K562 (cell line): Measurements from ENCODE around the gene RAPSN. TPM values are rescaled to one million over a fixed set of nuclear protein-coding genes. Genes with fewer than 3 reads are reported as not detected.

Experiments used
- ATAC-seq: fragments of 200-7000 bp; cut with Tn5 transposase; 3 replicates; pipeline ENCODE4 v1.9.1; 2020; ENCODE audit warnings: moderate library complexity
- BruUV-seq: library from RNA; stranded (reverse); fragments of 400-500 nt; replicated peaks from 2 replicates; lab custom pipeline; 2021; lab: Mats Ljungman, UMichigan
- CTCF ChIA-PET: fragments of 300-600 bp; formaldehyde crosslinking; extraction: SDS; loops from one replicate; lab custom pipeline; 2021; ENCODE audit warnings: low intra/inter-chr PET ratio; lab: Yijun Ruan, JAX
- POLR2A ChIA-PET: fragments of 300-600, 350-650 bp; sonication (Branson Sonifier 250); formaldehyde crosslinking; extraction: SDS; loops from one replicate; lab custom pipeline; 2021; ENCODE audit warnings: antibody characterized with exemption, inconsistent platforms; lab: Yijun Ruan, JAX
- DNase-seq, 4 experiments: peaks; one replicate each; pipeline versions ENCODE4 v3.0.0 to v3.0.0-alpha.2; 2011 to 2018; ENCODE audit warnings: low spot score in 3 of 4, mixed read lengths in 3 of 4; ENCODE audit errors: extremely low read depth in 1 of 4
- FAIRE-seq: peaks from 2 replicates; lab custom pipeline; 2011; peaks lifted over from hg19 to GRCh38; lab: Jason Lieb, UNC
- H2AFZ ChIP-seq: 2 replicates; pipeline ENCODE4 v1.6.0; 2011; ENCODE audit warnings: low read depth, low read length, control low read depth, inconsistent platforms
- H3K27ac ChIP-seq: fragments of 200-600 bp; 3 replicates; pipeline ENCODE4 v1.8.0; 2011; ENCODE audit warnings: low read depth, mild to moderate bottlenecking, control low read depth, inconsistent platforms, low read length, moderate library complexity, mixed read lengths; ENCODE audit errors: extremely low read depth
- H3K27me3 ChIP-seq, 2 experiments: fragments of 300-600 bp in 1 of 2; 2 replicates in 1 of 2; 3 replicates in 1 of 2; pipeline versions ENCODE4 v1.6.0 to v1.8.0; 2011; ENCODE audit warnings: inconsistent platforms in 2 of 2, low read length in 2 of 2, mild to moderate bottlenecking in 1 of 2, mixed read lengths in 1 of 2, moderate library complexity in 1 of 2; ENCODE audit not compliant: control insufficient read depth in 2 of 2, insufficient read depth in 2 of 2
- H3K36me3 ChIP-seq: fragments of 300-600 bp; 3 replicates; pipeline ENCODE4 v1.8.0; 2011; ENCODE audit warnings: mild to moderate bottlenecking, low read length, inconsistent platforms; ENCODE audit not compliant: control insufficient read depth, insufficient read depth
- H3K4me1 ChIP-seq, 2 experiments: fragments of 200-600 bp in 1 of 2; replicated peaks in 1 of 2; 2 replicates in 1 of 2; 3 replicates in 1 of 2; pipeline versions ENCODE4 v1.5.1 to v1.8.0; 2011; ENCODE audit warnings: inconsistent platforms in 2 of 2, low read length in 2 of 2, mild to moderate bottlenecking in 1 of 2, mixed read lengths in 1 of 2, moderate library complexity in 1 of 2; ENCODE audit not compliant: control insufficient read depth in 2 of 2, insufficient read depth in 2 of 2
- H3K4me2 ChIP-seq: 2 replicates; pipeline ENCODE4 v1.6.1; 2011; ENCODE audit warnings: low read length, control low read depth, inconsistent platforms, mixed read lengths; ENCODE audit not compliant: insufficient read depth
- H3K4me3 ChIP-seq: fragments of 200-600 bp; sonication (generic), shearing (Covaris generic); 2 replicates; pipeline ENCODE4 v1.5.1; 2016; ENCODE audit warnings: control low read depth, inconsistent platforms
- H3K79me2 ChIP-seq: fragments of 200-600 bp; 3 replicates; pipeline ENCODE4 v1.8.0; 2011; ENCODE audit warnings: low read length, inconsistent platforms; ENCODE audit not compliant: control insufficient read depth, insufficient read depth
- H3K9ac ChIP-seq, 2 experiments: 2 replicates each; pipeline versions ENCODE4 v1.6.0 to v1.6.1; 2011; ENCODE audit warnings: low read depth in 2 of 2, low read length in 2 of 2, control low read depth in 1 of 2, inconsistent platforms in 1 of 2, mild to moderate bottlenecking in 1 of 2, mixed read lengths in 1 of 2; ENCODE audit not compliant: insufficient read depth in 1 of 2
- H3K9me1 ChIP-seq: one replicate; pipeline ENCODE4 v1.6.0; 2011; ENCODE audit warnings: inconsistent platforms, mild to moderate bottlenecking, low read length, moderate library complexity; ENCODE audit not compliant: control insufficient read depth, insufficient read depth
- H3K9me3 ChIP-seq: replicated peaks from 2 replicates; pipeline ENCODE4 v1.5.1; 2011; ENCODE audit warnings: low read depth, low read length, inconsistent platforms; ENCODE audit not compliant: control insufficient read depth, insufficient read depth
- H4K20me1 ChIP-seq: replicated peaks from 2 replicates; pipeline ENCODE4 v1.6.1; 2011; ENCODE audit warnings: low read length, inconsistent platforms, mixed read lengths; ENCODE audit not compliant: control insufficient read depth, insufficient read depth
- ARID1B ChIP-seq: fragments of 450-650 bp; IDR thresholded peaks from 2 replicates; pipeline ENCODE4 v1.6.1; 2016; ENCODE audit warnings: antibody characterized with exemption, mild to moderate bottlenecking, inconsistent platforms
- ARID2 ChIP-seq: fragments of 450-650 bp; IDR thresholded peaks from 2 replicates; pipeline ENCODE4 v1.6.1; 2017; ENCODE audit warnings: antibody characterized with exemption, mild to moderate bottlenecking
- CHD2 ChIP-seq: IDR thresholded peaks from 2 replicates; pipeline ENCODE4 v1.6.1; 2011; ENCODE audit warnings: low read depth, low read length
- EP300 ChIP-seq: IDR thresholded peaks from 2 replicates; pipeline ENCODE4 v1.6.1; 2012; ENCODE audit warnings: low read length, improper control_type of control experiment
- GATAD2A ChIP-seq: fragments of 450-650 bp; IDR thresholded peaks from 2 replicates; pipeline ENCODE4 v1.6.1; 2017
- HDAC6 ChIP-seq: IDR thresholded peaks from 2 replicates; pipeline ENCODE4 v1.6.1; 2012; ENCODE audit warnings: low read depth, mild to moderate bottlenecking, control low read depth, inconsistent platforms, low read length, moderate library complexity
- L3MBTL2 ChIP-seq: fragments of 450-650 bp; IDR thresholded peaks from 2 replicates; pipeline ENCODE4 v1.6.1; 2016; ENCODE audit warnings: mild to moderate bottlenecking, moderate library complexity
- MTA1 ChIP-seq: fragments of 450-650 bp; IDR thresholded peaks from 2 replicates; pipeline ENCODE4 v1.6.1; 2017; ENCODE audit warnings: borderline replicate concordance
- NR2C1 ChIP-seq, 2 experiments: fragments of 450-650 bp; IDR thresholded peaks; 2 replicates each; pipeline ENCODE4 v1.6.1; 2017; ENCODE audit warnings: mild to moderate bottlenecking in 2 of 2, antibody characterized with exemption in 1 of 2, inconsistent platforms in 1 of 2, missing compliant biosample characterization in 1 of 2, missing genetic modification characterization in 1 of 2
- TCF3 ChIP-seq: sonication (generic); formaldehyde crosslinking; IDR thresholded peaks from 2 replicates; pipeline ENCODE4 v1.4.0; 2020; ENCODE audit warnings: mild to moderate bottlenecking, missing genetic modification reagents
- U2AF2 ChIP-seq: fragments of 200-400 bp; formaldehyde crosslinking; optimal IDR thresholded peaks from 2 replicates; pipeline ENCODE3; 2017; ENCODE audit warnings: low read depth, mild to moderate bottlenecking, low read length
- ZNF124 ChIP-seq: sonication (generic); formaldehyde crosslinking; IDR thresholded peaks from 2 replicates; pipeline ENCODE4 v1.8.1; 2022; ENCODE audit warnings: missing genetic modification reagents
- ZNF764 ChIP-seq: fragments of 250-450 bp; sonication (Bioruptor Pico); IDR thresholded peaks from 2 replicates; pipeline ENCODE4 v1.4.0; 2020; ENCODE audit warnings: low read depth, mild to moderate bottlenecking, moderate library complexity
- ZNF785 ChIP-seq: fragments of 250-450 bp; sonication (Bioruptor Pico); IDR thresholded peaks from 2 replicates; pipeline ENCODE4 v1.4.0; 2020; ENCODE audit warnings: mild to moderate bottlenecking
- WGBS: fragments of 100-300 bp; shearing (Covaris generic); methylation state at CpG from one replicate; pipeline ENCODE4 v1.1.6; 2016; ENCODE audit warnings: low coverage, mixed read lengths; ENCODE audit not compliant: insufficient coverage; ENCODE audit errors: missing lambda C conversion rate; 5-methylcytosine and 5-hydroxymethylcytosine counted together
- in situ Hi-C: fragments of 300-500 bp; cut with MboI; formaldehyde crosslinking; loops from 4 replicates; pipeline ENCODE4 v1.15.0; 2018; ENCODE audit warnings: inconsistent platforms, mixed read lengths
- intact Hi-C: fragments of 100-400 bp; cut with micrococcal nuclease; formaldehyde crosslinking; loops from 2 replicates; pipeline ENCODE4 v1.14.2; 2022
- polyA plus RNA-seq, 8 experiments: library from polyadenylated mRNA; depleted of rRNA in 4 of 8; stranded (reverse) in 5 of 8; unstranded in 3 of 8; fragments of >200 nt; fragmentation: Nextera tagmentation in 2 of 8; fragmentation: Illumina TruSeq in 1 of 8; extraction: Ambion mirVana in 2 of 8; extraction: Trizol in 1 of 8; gene quantifications; 2 replicates each; pipeline versions ENCODE4 v1.2.1 to v1.2.3, GENCODE V29; 2011 to 2014; ENCODE audit warnings: inconsistent platforms in 1 of 8, missing spikeins in 1 of 8
- total RNA-seq, 7 experiments: library from RNA; depleted of rRNA in 6 of 7; stranded (reverse); fragments of >200 nt in 6 of 7; fragmentation: Illumina TruSeq in 2 of 7; extraction: Trizol in 2 of 7; gene quantifications; 2 replicates each; pipeline versions ENCODE4 v1.2.1 to v1.2.3, GENCODE V29; 2011 to 2021; ENCODE audit warnings: low replicate concordance in 1 of 7
- TF ChIP-seq, protein P1 (sequence below): fragments of 200-800 bp; sonication (Bioruptor generic); IDR thresholded peaks from 2 replicates; pipeline ENCODE4 v1.6.1; 2017; ENCODE audit warnings: missing genetic modification characterization, missing compliant biosample characterization
- TF ChIP-seq, protein P2 (sequence below): fragments of 450-650 bp; IDR thresholded peaks from 2 replicates; pipeline ENCODE4 v1.6.1; 2018; ENCODE audit not compliant: partially characterized antibody

The RAPSN gene
- total and polyA plus RNA-seq, 9 of the 15 experiments (the other 6 are each of a cell fraction or from before 2014, with no cell fraction given) = 0.06 to 0.11 TPM; not detected in 7

DNA sequence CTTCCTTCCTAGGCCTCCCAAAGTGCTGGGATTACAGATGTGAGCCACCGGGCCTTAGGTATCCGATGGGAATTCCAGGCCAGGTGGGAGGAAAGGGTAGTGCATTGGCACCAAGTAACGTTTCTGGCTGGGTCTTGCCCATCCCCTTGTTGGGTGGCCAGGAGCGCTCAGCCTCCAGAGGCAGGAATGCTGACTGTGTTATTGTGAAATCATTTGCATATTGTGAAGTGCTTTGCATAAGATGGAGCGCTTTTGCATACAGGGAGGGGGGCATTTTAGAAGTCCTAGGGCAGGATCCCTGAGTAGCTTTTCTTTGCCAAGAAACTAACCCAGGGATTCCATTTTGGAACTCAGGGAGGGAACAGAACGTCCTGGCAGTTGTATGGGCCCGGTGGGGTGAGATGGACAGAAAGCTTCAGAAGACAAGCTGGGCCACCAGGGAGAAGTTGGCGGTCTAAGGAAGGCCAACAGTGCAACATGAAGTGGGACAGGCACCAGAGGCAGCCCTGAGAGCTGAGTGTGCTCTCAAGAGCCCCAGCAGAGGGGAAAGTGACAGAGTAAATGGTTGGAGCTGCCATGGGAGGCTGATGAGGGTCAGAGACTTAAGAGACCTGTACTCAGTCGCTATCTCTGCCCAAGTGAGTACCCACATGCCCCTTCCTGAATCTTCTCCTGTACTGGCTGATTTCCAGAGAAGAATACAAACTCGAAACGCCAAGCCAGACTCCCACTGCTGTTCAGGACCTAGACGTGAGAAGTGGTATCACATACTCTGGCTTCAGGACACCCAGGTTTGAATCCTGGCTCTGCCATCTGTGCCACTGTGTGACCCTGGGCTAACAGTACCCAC is 41.8 kb downstream of the RAPSN start (continued):
- TF ChIP-seq ARID2 (no peak), U2AF2 (no peak), NR2C1 (IDR thresholded peaks at IDR 0.05) (no peak), NR2C1 (tag; IDR thresholded peaks at IDR 0.05) (0 out of 2 replicates have a peak, but pooled peaks have one; percentile 34), CHD2 (no peak), MTA1 (no peak), L3MBTL2 (no peak)
- TF ChIP-seq, protein P1, sequence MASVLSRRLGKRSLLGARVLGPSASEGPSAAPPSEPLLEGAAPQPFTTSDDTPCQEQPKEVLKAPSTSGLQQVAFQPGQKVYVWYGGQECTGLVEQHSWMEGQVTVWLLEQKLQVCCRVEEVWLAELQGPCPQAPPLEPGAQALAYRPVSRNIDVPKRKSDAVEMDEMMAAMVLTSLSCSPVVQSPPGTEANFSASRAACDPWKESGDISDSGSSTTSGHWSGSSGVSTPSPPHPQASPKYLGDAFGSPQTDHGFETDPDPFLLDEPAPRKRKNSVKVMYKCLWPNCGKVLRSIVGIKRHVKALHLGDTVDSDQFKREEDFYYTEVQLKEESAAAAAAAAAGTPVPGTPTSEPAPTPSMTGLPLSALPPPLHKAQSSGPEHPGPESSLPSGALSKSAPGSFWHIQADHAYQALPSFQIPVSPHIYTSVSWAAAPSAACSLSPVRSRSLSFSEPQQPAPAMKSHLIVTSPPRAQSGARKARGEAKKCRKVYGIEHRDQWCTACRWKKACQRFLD (CRISPR knock-in tag) = 0 out of 2 replicates have a peak, but pooled peaks have one; percentile 12

DNA sequence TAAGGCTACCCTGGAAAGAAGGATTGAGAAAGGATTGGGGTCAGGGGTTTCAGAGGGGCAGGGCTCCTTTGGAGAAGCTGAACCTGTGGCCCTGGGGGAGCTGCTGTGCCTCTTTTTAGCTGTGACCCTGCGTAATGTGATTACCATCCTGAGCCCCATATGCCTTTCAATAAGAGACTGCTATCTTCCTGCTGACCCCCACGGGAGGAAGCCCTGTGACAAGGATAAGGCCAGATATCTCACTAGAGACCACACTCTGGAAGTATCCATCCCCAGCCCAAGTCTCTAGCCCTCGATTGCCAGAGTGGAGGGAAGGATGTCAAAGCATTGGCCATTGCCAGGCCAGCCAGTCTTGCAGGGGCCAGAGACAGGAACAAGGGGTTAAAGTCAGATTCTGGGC is 45.4 kb downstream of the RAPSN start:
- H3K9ac ChIP-seq = peak overlapping the region; percentile 52 to 85; a peak in 3 of 4 replicates
- no peak for ATAC-seq
- no TSS peak for BruUV-seq
- TF ChIP-seq EP300 = peak; percentile 5; the same call in 1 of the 2 replicates
- no peak for TF ChIP-seq ZNF785 (CRISPR knock-in tag)
- 0 out of 2 replicates have a peak, but pooled peaks have one; percentile 25 for TF ChIP-seq ARID1B
- 0 out of 2 replicates have a peak, but pooled peaks have one; percentile 9 for TF ChIP-seq GATAD2A
- TF ChIP-seq HDAC6 = no peak
- no peak for TF ChIP-seq ZNF764 (CRISPR knock-in tag)
- no peak for TF ChIP-seq ZNF124
- peak; percentile 43; the same call in 1 of the 2 replicates for TF ChIP-seq TCF3
- TF ChIP-seq, protein P2, sequence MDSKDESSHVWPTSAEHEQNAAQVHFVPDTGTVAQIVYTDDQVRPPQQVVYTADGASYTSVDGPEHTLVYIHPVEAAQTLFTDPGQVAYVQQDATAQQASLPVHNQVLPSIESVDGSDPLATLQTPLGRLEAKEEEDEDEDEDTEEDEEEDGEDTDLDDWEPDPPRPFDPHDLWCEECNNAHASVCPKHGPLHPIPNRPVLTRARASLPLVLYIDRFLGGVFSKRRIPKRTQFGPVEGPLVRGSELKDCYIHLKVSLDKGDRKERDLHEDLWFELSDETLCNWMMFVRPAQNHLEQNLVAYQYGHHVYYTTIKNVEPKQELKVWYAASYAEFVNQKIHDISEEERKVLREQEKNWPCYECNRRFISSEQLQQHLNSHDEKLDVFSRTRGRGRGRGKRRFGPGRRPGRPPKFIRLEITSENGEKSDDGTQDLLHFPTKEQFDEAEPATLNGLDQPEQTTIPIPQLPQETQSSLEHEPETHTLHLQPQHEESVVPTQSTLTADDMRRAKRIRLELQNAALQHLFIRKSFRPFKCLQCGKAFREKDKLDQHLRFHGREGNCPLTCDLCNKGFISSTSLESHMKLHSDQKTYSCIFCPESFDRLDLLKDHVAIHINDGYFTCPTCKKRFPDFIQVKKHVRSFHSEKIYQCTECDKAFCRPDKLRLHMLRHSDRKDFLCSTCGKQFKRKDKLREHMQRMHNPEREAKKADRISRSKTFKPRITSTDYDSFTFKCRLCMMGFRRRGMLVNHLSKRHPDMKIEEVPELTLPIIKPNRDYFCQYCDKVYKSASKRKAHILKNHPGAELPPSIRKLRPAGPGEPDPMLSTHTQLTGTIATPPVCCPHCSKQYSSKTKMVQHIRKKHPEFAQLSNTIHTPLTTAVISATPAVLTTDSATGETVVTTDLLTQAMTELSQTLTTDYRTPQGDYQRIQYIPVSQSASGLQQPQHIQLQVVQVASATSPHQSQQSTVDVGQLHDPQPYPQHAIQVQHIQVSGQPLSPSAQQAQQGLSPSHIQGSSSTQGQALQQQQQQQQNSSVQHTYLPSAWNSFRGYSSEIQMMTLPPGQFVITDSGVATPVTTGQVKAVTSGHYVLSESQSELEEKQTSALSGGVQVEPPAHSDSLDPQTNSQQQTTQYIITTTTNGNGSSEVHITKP = no peak

More for the DNA sequence above, 45.4 kb downstream of the RAPSN start:
- H3K9me1 ChIP-seq = no peaks in the 10 kb centered on the region
- no peaks in the 10 kb centered on the region; the same call in 2 of the 3 replicates for H3K79me2 ChIP-seq
- FAIRE-seq (no peak), DNase-seq (peak in 2 of 4 experiments; percentile 33 to 53)
- no peaks in the 10 kb centered on the region for H3K9me3 ChIP-seq
- H3K4me1 ChIP-seq = peaks cover 37 to 48% of the 10 kb centered on the region in 2 experiments
- H4K20me1 ChIP-seq = no peaks in the 10 kb centered on the region
- H3K4me2 ChIP-seq = peak overlapping the region; percentile 12; the same call in 1 of the 2 replicates
- H3K27ac ChIP-seq = peak overlapping the region; percentile 79
- intact Hi-C loops (loop anchor here (10.0 kb wide), 1 partner anchor 49 kb away; the partner anchor contains the start of gene MYBPC3), in situ Hi-C loops (no loop called here)
- H3K36me3 ChIP-seq = no peaks in the 10 kb centered on the region
- POLR2A ChIA-PET = interaction anchor here (0.6 to 1.5 kb wide), 9 partner anchors 9 to 1673 kb away, joined by 3 to 6 read pairs (median 3); partner anchors contain the start of genes PSMC3 and SPI1
- 17% methylated on average over 3 of the region's 3 CpGs for WGBS
- CTCF ChIA-PET = no interaction called here
- peak overlapping the region; percentile 94 for H2AFZ ChIP-seq
- H3K27me3 ChIP-seq = no peaks in the 10 kb centered on the region
- H3K4me3 ChIP-seq = no peak overlapping the region
